ENCODE results near the gene CENPO. TPM values are rescaled to one million over a fixed set of nuclear protein-coding genes. Genes with fewer than 3 reads are reported as not detected.

The CENPO gene
- total and polyA plus RNA-seq, 2 donors (not counting 3 experiments of a cell fraction or from before 2014, with no cell fraction given), result 26.8 to 45.3 TPM

- ChIA-PET CTCF (interaction anchor here (0.7 to 2.0 kb wide), 3 partner anchors 39 to 366 kb away, joined by 3 to 8 read pairs (median 4); no protein-coding TSS in a partner anchor), POLR2A (no interaction called here)
- DNase-seq (ENCODE audit: low read depth, low spot score) (no peak), FAIRE-seq (no peak)
- peaks cover 4% of the 10 kb centered on the region for H3K79me2 ChIP-seq (ENCODE audit: control insufficient read depth, insufficient read depth, low read length)
- dilution Hi-C loops (cut with MboI; ENCODE audit: extremely low pct_ligation_motif_present, low sequenced_read_pairs), result no loop called here
- H3K4me1 ChIP-seq (ENCODE audit: control insufficient read depth, extremely low read depth, insufficient read depth, low read length), result peaks cover 4% of the 10 kb centered on the region
- intact Hi-C loops (cut with micrococcal nuclease), result no loop called here
- H3K4me2 ChIP-seq (ENCODE audit: insufficient read depth, low read length), result no peak overlapping the region
- H3K9me1 ChIP-seq (replicated peaks; ENCODE audit: control insufficient read depth, extremely low read depth, insufficient read depth, low read length), result no peaks in the 10 kb centered on the region
- no peaks in the 10 kb centered on the region for H3K9me3 ChIP-seq (replicated peaks; ENCODE audit: control insufficient read depth, insufficient read depth, low read length)
- no peaks in the 10 kb centered on the region for H3K27me3 ChIP-seq (ENCODE audit: control insufficient read depth in 2 of 2, insufficient read depth in 2 of 2, low read length in 2 of 2)
- no peak overlapping the region for H2AFZ ChIP-seq (ENCODE audit: low read depth, low read length)
- H3K4me3 ChIP-seq (replicated peaks in 1 of 3; ENCODE audit: insufficient read depth in 1 of 3, low read depth in 1 of 3, low read length in 3 of 3), result no peak overlapping the region
- H3K9ac ChIP-seq (replicated peaks; ENCODE audit: extremely low read depth, insufficient read depth, low read length), result no peak overlapping the region
- no peaks in the 10 kb centered on the region for H4K20me1 ChIP-seq (replicated peaks; ENCODE audit: control insufficient read depth, extremely low read depth, insufficient read depth, low read length)
- no TSS peak for BruUV-seq (replicated peaks)
- TF ChIP-seq CTCF (IDR thresholded peaks at IDR 0.05; ENCODE audit: extremely low read depth in 1 of 2, insufficient read depth in 1 of 2, low read depth in 1 of 2, low read length in 2 of 2) (no peak), POLR2AphosphoS5 (IDR thresholded peaks at IDR 0.05; ENCODE audit: insufficient read depth, low read depth, low read length) (no peak), EZH2 (IDR thresholded peaks at IDR 0.05; ENCODE audit: borderline replicate concordance, low read depth, low read length, severe bottlenecking) (no peak), GATA2 (IDR thresholded peaks at IDR 0.05; ENCODE audit: insufficient read depth, insufficient read length, low read depth, low read length) (no peak), POLR2A (IDR thresholded peaks at IDR 0.05; ENCODE audit: low read depth, low read length) (no peak), MYC (IDR thresholded peaks at IDR 0.05; ENCODE audit: low read depth, low read length) (no peak), JUN (IDR thresholded peaks at IDR 0.05; ENCODE audit: borderline replicate concordance, insufficient read depth, insufficient read length, low read depth) (no peak), FOS (IDR thresholded peaks at IDR 0.05; ENCODE audit: borderline replicate concordance, insufficient read depth, low read length) (no peak), MAX (IDR thresholded peaks at IDR 0.05; ENCODE audit: insufficient read depth, insufficient read length) (no peak)
- H3K36me3 ChIP-seq (ENCODE audit: control insufficient read depth in 2 of 2, extremely low read depth in 1 of 2, insufficient read depth in 2 of 2, low read length in 2 of 2), result no peaks in the 10 kb centered on the region
- H3K27ac ChIP-seq (ENCODE audit: insufficient read depth, low read depth, low read length), result no peak overlapping the region
Observed at GRCh38 chr2:24788816-24789215, 4.4 kb upstream of the CENPO start.

Data from endothelial cell of umbilical vein (primary cell).